ENCODE results near the gene ACCS. TPM values are rescaled to one million over a fixed set of nuclear protein-coding genes. Genes with fewer than 3 reads are reported as not detected.

Gene ACCS
- total and polyA plus RNA-seq, 2 of the 4 experiments (the other 2 are of a cell fraction), result 1.8 to 7.3 TPM

- Histone ChIP-seq H4K8ac (ENCODE audit: low read depth in 2 of 2, low read length in 2 of 2) (no peak overlapping the region), H2BK120ac (ENCODE audit: low read depth, low read length) (no peak overlapping the region), H2BK20ac (ENCODE audit: low read depth, low read length) (no peak overlapping the region), H3K4me2 (ENCODE audit: low read depth, low read length) (no peak overlapping the region), H4K20me1 (ENCODE audit: insufficient read depth, low read length) (no peaks in the 10 kb centered on the region), H2AFZ (replicated peaks; ENCODE audit: low read length, poor library complexity) (no peak overlapping the region), H3K56ac (ENCODE audit: extremely low read depth, insufficient read depth, low read length) (no peak overlapping the region), H3K79me1 (ENCODE audit: low read depth in 1 of 2, low read length in 2 of 2) (peaks cover 0 to 3% of the 10 kb centered on the region in 2 experiments; a peak in 1 of 4 replicates), H2AK9ac (replicated peaks; ENCODE audit: low read depth, low read length, poor library complexity) (no peak overlapping the region), H3K9me3 (ENCODE audit: control insufficient read depth, insufficient read depth, low read length) (no peaks in the 10 kb centered on the region), H3K9ac (ENCODE audit: low read depth, low read length) (no peak overlapping the region), H3K18ac (ENCODE audit: low read depth, low read length) (no peak overlapping the region), H2BK15ac (ENCODE audit: low read depth, low read length) (no peak overlapping the region), H3K4me3 (ENCODE audit: insufficient read depth, low read depth, low read length) (no peak overlapping the region), H4K91ac (ENCODE audit: insufficient read depth, low read depth, low read length) (no peak overlapping the region), H3K9me1 (ENCODE audit: insufficient read depth, low read length) (0 out of 2 replicates have a peak, but pooled peaks cover 3% of the 10 kb centered on the region), H4K5ac (ENCODE audit: low read depth, low read length) (no peak overlapping the region), H2AK5ac (ENCODE audit: low read depth, low read length) (no peak overlapping the region), H3K23ac (ENCODE audit: low read depth, low read length) (no peak overlapping the region), H2BK5ac (ENCODE audit: low read depth, low read length, poor library complexity, severe bottlenecking) (no peak overlapping the region), H3K4me1 (ENCODE audit: control insufficient read depth, insufficient read depth, low read length) (peaks cover 4% of the 10 kb centered on the region; the same call in 1 of the 2 replicates), H3K4ac (ENCODE audit: low read depth, low read length) (no peak overlapping the region), H3K14ac (replicated peaks; ENCODE audit: low read depth, low read length) (no peak overlapping the region), H3K36me3 (ENCODE audit: control insufficient read depth, insufficient read depth, low read length) (peaks cover 19% of the 10 kb centered on the region), H3K27me3 (ENCODE audit: control insufficient read depth, insufficient read depth, low read length) (no peaks in the 10 kb centered on the region), H3K27ac (ENCODE audit: insufficient read depth, low read length) (no peak overlapping the region)
- intact Hi-C loops (cut with micrococcal nuclease), result loop anchor here (1.0 to 10.0 kb wide), 5 partner anchors 121 to 405 kb away; no protein-coding TSS in a partner anchor
- peak; percentile 75 for ATAC-seq (ENCODE audit: low read depth)
- ChIA-PET POLR2A (ENCODE audit: unreplicated experiment) (no interaction called here), CTCF (interaction anchor here (0.6 to 1.6 kb wide), 10 partner anchors 13 to 427 kb away, joined by 3 to 7 read pairs (median 4); no protein-coding TSS in a partner anchor)
- TF ChIP-seq RFX5 (IDR thresholded peaks at IDR 0.05; ENCODE audit: low read depth, low read length), result no peak
- TF ChIP-seq RAD21 (IDR thresholded peaks at IDR 0.05; ENCODE audit: low read length), result peak; percentile 73
- TF ChIP-seq CHD1 (IDR thresholded peaks at IDR 0.05; ENCODE audit: low read depth, low read length), result no peak
- peak; percentile 72 for TF ChIP-seq CTCF (conservative IDR thresholded peaks at IDR 0.05; ENCODE audit: low read depth, low read length)
- TF ChIP-seq SMC3 (IDR thresholded peaks at IDR 0.05; ENCODE audit: low read depth, low read length), result peak; percentile 87
- peak; percentile 59 for DNase-seq
- no TSS peak for BruUV-seq (replicated peaks)
- no CpG with 5 or more reads among the region's 1 CpG for WGBS, 2 experiments (ENCODE audit: extremely low coverage in 2 of 2, insufficient read length in 1 of 2)
- in situ Hi-C loops (cut with MboI; ENCODE audit: low sequenced_read_pairs), result loop anchor here (5.0 kb wide), 1 partner anchor 409 kb away; no protein-coding TSS in a partner anchor
- dilution Hi-C loops (cut with HindIII; ENCODE audit: low sequenced_read_pairs, unreplicated experiment), result no loop called here
Observed at GRCh38 chr11:44133335-44133946, 67.4 kb downstream of the ACCS start.

Other genes starting within 250 kb of the ACCS start
- 62.9 and 68.6 TPM in 2 replicates for gene ALKBH3, start 185.4 kb upstream of the ACCS start, total RNA-seq (2012; rRNA removed)
- 27.7 and 28.3 TPM in 2 replicates for gene ALKBH3, start 185.4 kb upstream of the ACCS start, polyA plus RNA-seq (2012; rRNA removed)
- 0.18 and 0.56 TPM in 2 replicates for gene C11orf96, start 123.6 kb upstream of the ACCS start, total RNA-seq (2012; rRNA removed)
- 0.97 and 2.7 TPM in 2 replicates for gene C11orf96, start 123.6 kb upstream of the ACCS start, polyA plus RNA-seq (2012; rRNA removed)
- not detected in 2 replicates for gene ACCSL, start 18.3 kb upstream of the ACCS start, total RNA-seq (2012; rRNA removed)
- not detected in 2 replicates for gene ACCSL, start 18.3 kb upstream of the ACCS start, polyA plus RNA-seq (2012; rRNA removed)
- 66.1 and 85.3 TPM in 2 replicates for gene EXT2, start 29.4 kb downstream of the ACCS start, total RNA-seq (2012; rRNA removed)
- 68.5 and 75.0 TPM in 2 replicates for gene EXT2, start 29.4 kb downstream of the ACCS start, polyA plus RNA-seq (2012; rRNA removed)
- not detected in 2 replicates for gene ALX4, start 243.9 kb downstream of the ACCS start, total RNA-seq (2012; rRNA removed)
- gene ALX4, start 243.9 kb downstream of the ACCS start, polyA plus RNA-seq (2012; rRNA removed), result not detected in 2 replicates

Data from IMR-90 (cell line).